Measurements from ENCODE around the gene EFNA1.

- peak; percentile 90 to 98 (median 94) for TF ChIP-seq CTCF (IDR thresholded peaks at IDR 0.05)
- no peak for TF ChIP-seq EP300 (IDR thresholded peaks at IDR 0.05)
These were observed 42.8 kb upstream of the EFNA1 start for GRCh38 chr1:155084722-155085503.
